ENCODE data around the gene SLC39A6.
"Not testable (repeated sequence)": the region's sequence is repeated elsewhere in the genome, so short reads cannot be mapped to it uniquely, and the experiment has no call there.

The SLC39A6 gene

DNA sequence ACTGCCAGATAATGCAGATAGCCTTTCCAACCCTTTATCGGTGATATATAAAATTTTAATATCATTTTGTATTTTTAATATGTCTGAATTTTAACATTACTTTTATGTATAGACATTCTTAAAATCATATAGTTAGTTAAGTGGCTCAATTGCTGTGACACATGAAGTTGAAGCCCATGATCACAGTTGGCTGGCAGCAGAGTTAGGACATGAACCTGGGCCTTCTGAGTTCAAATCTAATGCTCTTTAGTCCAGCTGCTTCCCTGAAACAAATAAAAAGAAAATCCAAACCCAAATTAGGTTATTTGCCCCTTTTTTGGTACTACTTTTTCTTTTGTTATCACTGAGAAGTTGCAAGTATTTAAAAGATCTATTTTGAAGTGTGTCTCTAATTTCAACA lies 6.1 kb upstream of the SLC39A6 start:
- DNase-seq (ENCODE audit: low read depth, low spot score): no peak

DNA sequence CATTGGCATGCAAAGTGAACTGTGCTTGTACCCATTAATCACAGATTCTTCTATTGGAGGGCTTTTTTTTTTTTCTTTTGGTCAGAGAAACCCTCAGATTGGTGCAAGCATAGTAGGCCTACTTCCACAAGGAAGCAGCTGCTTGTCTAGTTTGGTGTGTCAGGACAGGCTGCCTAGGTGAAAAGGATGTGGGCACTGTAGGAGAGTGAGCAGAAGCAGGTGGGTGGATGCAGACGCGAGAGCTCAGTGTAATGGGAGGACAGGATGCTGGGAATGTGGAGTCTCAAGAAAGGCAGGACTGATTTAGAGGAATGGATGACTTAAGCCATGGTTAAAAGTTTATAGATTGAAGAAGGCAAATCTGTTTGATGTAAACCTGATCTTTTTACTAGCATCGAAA lies 3.6 kb upstream of the SLC39A6 start:
- no peak for DNase-seq (ENCODE audit: low read depth, low spot score)

DNA sequence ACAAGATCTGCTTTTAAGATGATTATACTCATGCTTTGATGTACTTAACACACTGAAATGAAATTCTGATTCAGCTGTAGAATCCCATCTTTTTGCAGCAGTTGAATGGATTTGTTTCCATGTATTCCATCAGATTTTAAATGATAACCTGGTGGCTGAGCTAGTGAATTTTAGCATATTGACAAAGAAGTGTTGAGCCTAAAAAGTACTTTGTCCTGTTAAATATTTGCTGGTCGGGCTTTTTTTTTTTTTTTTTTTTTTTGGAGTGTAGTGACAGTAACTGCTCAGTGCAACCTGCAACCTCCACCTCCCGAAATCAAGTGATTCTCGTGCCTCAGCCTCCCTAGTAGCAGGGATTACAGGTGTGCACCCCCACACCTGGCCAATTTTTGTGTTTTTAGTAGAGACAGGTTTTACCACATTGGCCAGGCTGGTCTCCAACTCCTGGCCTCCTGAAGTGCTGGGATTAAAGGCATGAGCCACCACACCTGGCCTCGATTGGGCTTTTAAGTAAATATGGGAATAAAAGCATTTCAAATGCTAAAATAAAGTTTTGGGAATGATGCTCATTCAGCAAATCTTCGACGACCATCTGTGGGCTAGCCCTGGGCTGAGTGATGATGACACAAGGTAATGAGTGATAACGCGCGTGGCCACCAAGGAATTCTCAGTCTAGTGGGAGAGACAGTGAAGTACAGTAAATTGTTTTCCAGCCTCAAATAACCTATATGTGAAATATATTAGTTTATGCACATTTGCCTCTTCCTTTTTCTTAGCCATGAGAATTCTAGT lies 2.7 kb upstream of the SLC39A6 start:
- no peak for DNase-seq (ENCODE audit: low read depth, low spot score)

DNA sequence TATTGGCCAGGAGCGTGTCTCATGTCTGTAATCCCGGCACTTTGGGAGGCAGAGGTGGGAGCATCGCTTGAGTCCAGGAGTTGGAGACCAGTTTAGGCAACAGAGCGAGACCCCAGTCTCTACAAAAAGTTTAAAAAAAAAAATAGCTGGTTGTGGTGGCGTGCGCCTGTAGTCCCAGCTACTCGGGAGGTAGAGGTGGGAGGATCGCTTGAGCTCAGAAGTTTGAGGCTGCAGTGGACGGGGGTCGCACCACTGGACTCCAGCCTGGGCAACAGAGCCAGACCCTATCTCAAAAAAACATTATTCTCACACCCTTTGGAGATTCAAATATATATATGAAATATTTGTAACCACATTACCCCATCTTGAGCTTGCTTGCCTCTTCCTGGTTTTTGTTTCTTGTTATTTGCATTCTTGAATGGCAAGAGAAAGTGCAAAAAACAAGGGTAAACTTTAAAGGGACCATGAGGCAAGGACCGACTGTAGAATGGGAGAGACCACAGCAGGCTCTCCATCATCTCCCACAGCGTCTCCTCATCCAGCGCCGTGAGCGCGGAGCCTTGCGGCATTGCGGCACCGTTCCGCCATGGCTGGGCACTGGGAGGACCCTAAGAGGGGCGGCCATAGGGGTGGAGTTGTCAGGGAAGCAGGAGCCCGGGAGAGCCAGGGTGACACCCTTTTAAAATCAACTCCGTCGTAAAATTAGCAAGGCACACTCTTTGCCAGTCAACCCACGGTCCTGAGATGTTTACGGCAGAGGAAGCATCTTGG lies 1.9 kb upstream of the SLC39A6 start:
- no peak for DNase-seq (ENCODE audit: low read depth, low spot score)

DNA sequence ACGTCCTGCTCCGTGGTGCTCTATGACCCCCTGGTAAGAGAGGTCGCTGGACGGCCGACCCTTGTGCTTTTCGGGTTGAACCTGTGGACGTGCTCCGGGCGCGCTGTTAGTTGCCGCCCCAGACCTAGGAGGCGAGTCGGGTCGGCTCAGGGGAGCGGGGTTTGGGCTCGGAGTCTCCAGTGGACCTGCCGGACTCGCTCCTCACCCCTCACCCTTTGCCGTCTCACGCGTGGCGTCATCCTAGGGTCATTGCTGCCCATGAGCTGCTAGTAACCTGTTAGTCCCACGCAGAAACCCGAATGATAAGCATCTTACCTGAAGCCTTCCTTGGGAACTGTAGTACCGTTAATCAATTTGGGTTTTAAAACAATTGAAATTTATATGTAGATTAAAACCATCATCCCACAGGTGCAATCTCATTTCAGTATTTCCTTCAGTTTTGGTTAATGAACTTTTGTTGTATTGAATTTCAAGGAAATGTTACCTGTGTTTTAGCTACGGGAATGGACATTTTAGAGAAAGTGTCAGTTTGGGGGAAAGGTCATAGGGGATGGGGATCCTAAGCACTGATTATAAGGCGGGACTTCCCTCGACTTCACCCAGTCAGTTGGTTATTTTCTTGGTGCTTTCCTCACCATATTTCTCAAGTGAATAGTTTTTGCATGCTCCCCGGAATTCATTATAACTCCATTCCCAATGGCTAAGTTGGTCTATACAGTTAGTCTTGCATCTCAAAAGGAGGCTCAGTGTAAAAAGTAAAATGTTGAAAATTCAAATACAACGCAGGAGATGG lies 1.1 kb upstream of the SLC39A6 start:
- DNase-seq (ENCODE audit: low read depth, low spot score): no peak

DNA sequence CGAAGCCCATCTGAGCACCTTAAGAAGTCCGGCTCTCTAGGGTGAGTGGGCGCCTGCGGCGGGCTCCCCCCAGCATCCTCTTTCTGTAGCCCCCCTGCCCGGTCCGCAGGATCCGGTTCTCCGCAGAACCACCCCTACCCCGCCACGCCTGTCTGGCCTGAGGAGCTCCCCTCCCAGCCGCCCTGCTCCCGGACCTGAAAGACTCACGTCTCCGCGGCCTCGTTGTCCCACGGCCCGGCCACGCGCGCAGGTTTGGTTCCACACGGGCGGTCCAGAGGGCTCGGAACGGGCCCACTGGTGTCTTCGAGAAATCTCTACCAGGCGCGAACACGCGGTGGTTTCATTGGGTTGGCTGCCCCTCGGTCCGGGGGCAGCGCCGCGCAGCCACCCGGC lies 237 bp downstream of the SLC39A6 start:
- no peak for DNase-seq (ENCODE audit: low read depth, low spot score)

DNA sequence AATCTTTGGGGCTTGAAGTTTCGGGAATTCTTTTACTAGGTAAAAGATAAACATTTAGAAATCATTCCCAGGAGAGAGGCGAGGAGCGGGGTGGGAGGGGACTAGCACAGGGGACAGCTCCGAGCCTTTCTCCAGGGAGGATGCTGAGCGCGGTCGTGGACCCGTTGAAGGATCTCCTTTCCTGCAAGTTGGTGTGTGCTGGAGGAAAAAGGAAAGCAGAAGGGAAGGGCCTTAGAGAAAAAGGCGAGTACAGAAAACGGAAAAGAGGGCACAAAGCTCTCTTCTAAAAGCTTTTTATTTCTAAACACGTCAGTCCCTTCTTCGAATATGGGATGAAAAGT lies 640 bp downstream of the SLC39A6 start:
- no peak for DNase-seq (ENCODE audit: low read depth, low spot score)

DNA sequence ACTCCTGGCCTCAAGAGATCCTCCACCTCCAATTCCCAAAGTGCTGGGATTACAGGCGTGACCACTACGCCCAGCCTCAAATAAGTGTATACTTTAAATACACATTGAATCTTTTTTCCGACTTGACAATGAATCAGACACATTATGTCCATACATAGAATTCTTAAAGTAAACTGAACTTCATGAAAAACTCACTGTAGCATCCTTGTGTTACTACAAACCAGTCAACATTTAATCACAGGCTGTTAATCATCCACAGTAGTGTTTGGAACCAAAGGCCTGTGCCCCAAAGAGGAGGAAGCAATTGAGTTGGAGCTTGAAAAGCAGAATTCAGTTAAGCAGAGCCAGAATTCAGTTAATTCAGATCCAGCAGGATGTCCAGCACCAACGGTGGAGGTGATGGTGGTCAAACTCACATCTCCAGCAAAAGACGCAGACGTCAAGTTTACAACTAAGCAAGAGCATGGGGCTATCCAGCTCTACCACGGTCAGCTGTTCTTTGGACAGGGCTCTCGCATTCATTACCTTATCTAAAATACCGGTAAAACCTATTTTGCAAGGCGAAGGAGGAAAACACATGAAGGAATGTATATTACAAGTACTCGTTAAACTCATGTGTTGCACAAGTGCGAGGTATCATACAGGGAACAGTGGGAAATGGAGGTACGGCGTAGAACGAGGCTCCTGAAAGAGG lies 1.2 kb downstream of the SLC39A6 start:
- DNase-seq (ENCODE audit: low read depth, low spot score): no peak

DNA sequence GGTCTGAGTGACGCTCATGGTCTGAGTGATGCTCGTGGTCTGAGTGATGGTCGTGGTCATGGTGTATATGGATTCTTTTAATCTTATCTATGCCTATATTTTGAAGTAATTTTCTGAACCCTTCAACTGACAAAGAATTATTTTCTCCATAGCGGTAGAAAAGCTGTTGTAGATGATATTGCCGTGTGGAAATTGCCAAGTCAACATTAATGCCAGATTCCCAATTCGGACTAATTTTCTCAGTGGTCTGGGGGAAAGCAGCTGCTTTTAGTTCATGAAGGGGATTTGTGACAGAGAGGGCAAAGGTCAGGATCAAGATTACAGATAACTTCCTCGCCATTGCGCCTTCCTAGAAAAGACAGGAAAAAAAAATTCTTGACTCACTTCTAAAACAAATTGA lies 2.5 kb downstream of the SLC39A6 start:
- DNase-seq (ENCODE audit: low read depth, low spot score): no peak

DNA sequence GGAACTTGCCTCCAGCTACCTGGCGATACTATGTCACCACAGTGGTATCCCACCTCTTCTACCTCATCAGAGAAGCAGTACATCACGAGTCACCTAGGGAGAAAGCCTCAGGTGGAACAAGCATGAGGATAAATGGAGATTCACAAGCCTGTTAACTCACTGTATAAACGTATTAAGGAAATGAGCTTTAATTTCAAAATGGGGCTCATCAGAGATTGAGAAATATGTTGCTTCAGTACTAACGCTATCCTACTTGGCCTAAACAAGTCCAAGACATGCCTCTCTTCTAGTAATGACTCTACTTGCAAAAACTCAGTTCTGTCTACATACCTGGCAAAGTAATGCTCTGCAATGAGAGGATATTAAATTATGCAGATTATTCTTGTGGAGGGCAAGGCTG lies 4.3 kb downstream of the SLC39A6 start:
- no peak for DNase-seq (ENCODE audit: low read depth, low spot score)

DNA sequence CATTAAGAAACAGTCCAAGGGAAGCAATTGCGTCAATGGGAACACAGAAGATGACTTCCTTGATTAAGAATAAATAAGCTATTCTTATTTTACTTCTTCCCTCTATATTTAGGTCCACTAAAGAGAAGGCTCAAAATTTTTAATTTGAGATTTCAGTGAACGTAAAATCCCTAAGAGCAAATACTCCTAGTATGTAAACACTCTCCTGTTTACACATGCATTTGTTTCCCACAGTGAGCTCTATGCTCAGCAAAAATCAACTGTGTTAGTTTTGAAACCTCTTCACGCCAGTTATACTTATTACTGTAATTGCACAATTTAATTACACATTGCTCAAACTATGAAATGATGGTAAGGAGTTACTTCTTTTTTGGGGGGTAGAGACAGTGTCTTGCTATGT lies 8.8 kb downstream of the SLC39A6 start:
- no peak for DNase-seq (ENCODE audit: low read depth, low spot score)

DNA sequence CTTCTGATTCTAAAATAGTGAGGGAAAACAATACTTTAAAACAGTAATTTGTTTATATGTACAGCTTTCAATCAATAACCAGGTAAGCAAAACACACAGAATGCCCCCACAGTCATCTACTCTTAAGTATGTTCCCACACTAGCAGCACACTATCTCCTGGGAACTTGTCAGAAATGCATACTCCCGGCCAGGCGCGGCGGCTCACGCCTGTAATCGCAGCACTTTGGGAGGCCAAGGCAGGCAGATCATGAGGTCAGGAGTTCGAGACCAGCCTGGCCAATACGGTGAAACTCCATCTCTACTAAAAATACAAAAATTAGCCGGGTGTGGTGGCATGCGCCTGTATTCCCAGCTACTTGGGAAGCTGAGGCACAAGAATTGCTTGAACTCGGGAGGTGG lies 12.4 kb downstream of the SLC39A6 start:
- not testable (repeated sequence) for DNase-seq (ENCODE audit: low read depth, low spot score)

DNA sequence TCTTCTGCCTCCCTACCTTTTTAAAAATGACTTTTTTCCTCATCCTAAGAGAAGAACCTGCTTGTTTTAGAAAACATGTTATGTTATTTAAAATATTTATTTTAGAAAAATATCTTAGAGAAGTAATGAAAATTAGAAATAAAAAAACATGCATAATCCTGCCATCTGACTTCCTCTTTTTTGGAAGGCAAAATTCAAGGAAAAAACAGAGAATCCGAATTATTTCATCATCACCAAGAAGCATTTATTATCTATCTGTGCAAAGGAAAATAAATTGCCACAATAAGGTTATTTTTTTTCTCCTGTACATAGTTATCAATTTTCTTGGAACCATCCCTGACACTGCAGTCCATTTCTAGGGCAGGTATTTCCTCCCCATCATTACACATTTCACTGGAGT lies 14.4 kb downstream of the SLC39A6 start:
- DNase-seq (ENCODE audit: low read depth, low spot score): no peak

DNA sequence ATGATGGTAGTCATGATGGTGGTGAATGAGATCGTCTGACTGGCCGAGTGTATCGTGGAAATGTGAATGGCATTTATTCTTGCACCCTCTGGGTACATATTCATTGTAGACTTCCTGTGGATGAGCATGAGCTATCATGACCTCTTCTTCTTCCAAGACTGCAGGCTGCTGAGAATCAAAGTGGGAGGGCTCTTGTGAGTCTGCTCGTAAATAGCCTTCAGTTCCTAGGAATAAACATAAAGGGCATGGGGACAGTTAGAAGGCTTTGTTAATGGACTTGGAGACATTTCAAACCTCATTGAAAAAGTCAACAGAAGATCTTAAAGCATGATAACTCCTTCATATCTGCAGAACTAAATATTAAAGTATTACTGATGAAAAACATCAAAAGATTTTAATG lies 14.9 kb downstream of the SLC39A6 start:
- no peak for DNase-seq (ENCODE audit: low read depth, low spot score)

DNA sequence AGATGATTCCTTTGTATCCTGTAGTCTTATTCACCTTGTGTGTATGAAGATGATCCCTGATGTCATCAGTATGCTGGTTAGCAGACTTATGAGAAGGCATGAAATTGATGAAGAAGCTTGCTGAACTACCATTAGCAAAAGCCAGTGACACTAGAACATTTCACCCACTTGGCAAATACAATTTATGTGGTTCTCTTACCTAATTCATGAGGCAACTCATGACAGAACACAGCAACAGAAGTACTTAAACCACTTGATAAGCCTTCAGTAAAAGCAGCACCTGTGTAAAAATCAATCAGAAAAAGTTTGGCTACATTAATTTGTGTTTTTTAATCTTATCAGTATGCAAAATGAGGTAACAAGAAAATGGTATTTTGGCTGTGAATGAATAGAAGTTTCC lies 16.8 kb downstream of the SLC39A6 start:
- no peak for DNase-seq (ENCODE audit: low read depth, low spot score)

DNA sequence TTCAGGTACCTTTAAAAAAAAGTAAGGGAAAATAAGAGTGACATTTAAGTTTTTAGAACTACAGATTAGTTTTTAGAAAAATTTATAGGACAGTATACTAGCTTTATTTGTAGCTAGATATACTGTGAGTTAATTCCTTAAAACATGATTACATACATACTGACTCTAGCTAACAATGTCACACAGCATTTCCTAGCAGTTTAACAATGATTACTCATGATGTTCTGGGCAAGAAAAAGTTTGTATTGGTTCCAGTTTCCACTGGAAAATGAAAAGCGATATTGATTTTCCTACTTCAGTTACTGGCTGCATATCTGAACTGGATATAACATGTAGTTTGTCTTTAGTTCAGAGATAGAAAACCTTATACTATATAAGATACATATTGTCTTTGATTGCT lies 19.4 kb downstream of the SLC39A6 start:
- no peak for DNase-seq (ENCODE audit: low read depth, low spot score)

DNA sequence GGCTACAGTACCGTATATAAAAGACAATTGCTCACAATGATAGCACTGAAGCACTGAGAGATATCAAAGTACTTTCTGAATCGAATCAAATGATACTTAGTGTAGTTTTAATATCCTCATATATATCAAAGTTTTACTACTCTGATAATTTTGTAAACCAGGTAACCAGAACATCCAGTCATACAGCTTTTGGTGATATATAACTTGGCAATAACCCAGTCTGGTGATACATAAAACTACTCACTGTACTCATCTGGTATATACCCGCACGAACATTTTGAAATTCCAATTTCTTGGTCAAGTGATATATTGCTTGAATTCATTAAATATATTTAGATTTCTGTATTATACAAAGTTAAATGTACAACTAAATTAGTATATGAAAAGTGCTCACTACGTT lies 20.5 kb downstream of the SLC39A6 start:
- DNase-seq (ENCODE audit: low read depth, low spot score): no peak

DNA sequence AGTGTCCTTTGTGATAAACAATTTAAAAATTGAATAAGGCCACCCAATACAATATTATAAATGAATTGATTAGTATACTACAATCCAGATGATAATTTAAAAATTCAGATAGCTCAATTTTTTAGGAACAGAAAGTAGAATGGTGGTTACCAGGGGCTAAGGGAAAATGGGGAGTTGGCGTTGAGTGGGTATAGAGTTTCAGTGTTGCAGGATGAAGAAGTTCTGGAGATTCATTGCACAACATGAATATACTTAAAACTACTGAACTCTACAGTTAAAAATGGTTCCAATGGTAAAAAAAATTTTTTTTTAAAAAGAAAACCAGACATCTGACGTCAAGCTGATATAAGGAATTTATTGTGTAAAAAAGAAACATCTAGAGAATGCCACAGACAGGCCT lies 20.9 kb downstream of the SLC39A6 start:
- DNase-seq (ENCODE audit: low read depth, low spot score): no peak

DNA sequence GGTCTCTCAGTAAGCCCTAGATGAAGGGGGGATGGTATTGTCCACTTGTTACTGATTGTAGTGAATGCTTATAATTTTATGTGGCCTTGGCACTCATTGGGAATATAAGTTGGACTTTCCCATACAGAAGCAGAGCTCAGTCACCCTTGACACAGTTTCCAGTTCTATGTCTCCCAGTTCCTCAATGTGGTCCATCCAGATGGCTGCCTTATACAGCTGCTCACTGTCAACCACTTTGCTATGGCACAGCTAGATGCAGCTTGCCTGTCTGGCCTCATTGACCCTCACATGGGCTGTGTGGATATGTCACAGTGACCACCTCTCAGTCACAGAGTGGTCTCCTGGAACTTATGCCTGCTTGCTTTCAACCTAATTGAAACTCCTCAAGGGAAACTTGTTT lies 21.7 kb downstream of the SLC39A6 start:
- DNase-seq (ENCODE audit: low read depth, low spot score): no peak

DNA sequence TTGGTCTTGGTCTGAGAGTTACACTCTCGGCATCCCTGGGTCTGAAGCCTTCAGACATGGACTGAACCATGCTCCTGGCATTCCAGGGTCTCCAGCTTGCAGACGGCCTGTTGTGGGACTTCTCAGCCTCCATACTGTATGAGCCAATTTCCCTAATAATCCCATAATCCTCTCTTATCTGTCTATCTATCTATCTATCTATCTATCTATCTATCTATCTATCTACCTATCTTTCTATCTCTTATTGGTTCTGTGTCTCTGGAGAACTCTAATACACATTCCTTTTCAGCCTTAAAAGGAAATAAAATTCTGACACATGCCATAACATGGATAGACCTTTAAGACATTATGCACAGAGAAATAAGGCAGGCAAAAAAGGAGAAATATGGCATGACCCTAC lies 24.4 kb downstream of the SLC39A6 start:
- DNase-seq (ENCODE audit: low read depth, low spot score): no peak

DNA sequence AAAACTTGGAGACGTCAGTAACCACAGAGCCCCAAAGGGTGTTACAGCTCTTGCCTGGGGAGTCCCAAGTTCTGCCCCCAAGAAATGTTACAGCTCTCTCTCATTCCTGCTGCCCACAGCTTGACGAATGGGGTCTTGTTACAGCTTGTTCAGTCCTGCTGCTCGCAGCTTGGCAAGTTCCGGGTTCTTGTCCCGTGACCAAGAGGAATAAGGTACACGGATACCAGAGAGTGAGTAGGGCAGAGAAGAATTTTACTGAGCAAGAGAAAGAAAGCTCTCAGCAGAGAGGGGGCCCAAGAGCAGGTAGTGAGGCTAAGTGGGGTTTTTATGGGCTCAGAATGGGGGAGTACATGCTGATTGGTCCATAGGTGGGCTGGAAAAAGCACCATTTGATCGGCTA lies 27.2 kb downstream of the SLC39A6 start:
- no peak for DNase-seq (ENCODE audit: low read depth, low spot score)

DNA sequence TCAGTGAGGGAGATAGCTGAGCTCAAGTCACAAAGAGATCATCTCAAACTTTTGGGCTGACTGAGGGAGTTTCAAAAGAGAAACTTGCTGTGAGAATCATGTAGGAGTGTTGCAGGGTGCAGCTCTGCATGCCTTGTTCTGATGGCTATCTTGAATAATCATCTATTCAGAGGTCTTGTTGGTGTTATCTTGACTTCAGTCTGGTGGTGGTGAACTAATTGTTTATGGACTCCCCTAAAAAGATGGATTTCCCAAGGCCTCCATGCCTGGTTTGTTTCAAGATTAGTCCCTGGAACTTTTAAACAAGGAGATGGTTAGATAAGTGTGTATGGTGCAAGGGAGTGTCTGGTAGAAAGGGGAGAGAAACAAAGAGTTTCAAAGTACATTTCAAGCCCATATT lies 29.8 kb downstream of the SLC39A6 start:
- DNase-seq (ENCODE audit: low read depth, low spot score): no peak

Data from brain pericyte (primary cell).